ENCODE measurements around the gene MRPL28.

DNA sequence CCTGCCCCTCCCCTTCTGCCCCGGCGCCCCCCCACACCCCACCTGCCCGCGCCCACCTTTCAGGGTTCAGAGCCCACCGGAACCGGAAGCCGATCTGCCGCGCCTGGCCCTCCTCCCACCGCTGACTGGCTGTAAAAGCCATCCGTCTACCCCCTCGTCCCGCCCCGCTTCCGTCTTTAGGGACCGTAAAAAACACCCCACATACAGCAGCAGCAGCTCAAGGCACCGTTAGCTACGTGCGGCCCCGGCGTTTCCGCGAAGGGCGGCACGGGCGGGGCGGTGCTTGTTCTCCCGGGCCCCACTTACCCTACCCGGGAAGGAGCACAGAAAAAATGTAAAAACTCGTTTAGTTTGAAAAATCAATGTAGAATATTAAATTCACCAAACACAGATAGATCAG is at the start of gene MRPL28:
- TF ChIP-seq POLR2A (IDR thresholded peaks at IDR 0.05): peak in 1 of 2 donors; percentile 58
- TF ChIP-seq, protein P1, sequence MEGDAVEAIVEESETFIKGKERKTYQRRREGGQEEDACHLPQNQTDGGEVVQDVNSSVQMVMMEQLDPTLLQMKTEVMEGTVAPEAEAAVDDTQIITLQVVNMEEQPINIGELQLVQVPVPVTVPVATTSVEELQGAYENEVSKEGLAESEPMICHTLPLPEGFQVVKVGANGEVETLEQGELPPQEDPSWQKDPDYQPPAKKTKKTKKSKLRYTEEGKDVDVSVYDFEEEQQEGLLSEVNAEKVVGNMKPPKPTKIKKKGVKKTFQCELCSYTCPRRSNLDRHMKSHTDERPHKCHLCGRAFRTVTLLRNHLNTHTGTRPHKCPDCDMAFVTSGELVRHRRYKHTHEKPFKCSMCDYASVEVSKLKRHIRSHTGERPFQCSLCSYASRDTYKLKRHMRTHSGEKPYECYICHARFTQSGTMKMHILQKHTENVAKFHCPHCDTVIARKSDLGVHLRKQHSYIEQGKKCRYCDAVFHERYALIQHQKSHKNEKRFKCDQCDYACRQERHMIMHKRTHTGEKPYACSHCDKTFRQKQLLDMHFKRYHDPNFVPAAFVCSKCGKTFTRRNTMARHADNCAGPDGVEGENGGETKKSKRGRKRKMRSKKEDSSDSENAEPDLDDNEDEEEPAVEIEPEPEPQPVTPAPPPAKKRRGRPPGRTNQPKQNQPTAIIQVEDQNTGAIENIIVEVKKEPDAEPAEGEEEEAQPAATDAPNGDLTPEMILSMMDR (IDR thresholded peaks at IDR 0.05): no peak

Measured in tibial nerve (tissue), 3 donors.